ENCODE results near the gene IQSEC3. TPM values are rescaled to one million over a fixed set of nuclear protein-coding genes. Genes with fewer than 3 reads are reported as not detected.

IQSEC3 gene
- total RNA-seq, 1 experiment from 2014 or later, result not detected

- intact Hi-C loops (cut with micrococcal nuclease; ENCODE audit: unreplicated experiment), result no loop called here
- no peak for ATAC-seq
- no TSS peak for BruUV-seq (replicated peaks)
Observed at GRCh38 chr12:171743-172676, 105.4 kb downstream of the IQSEC3 start.

GRCh38 chr12:172732-173161 lies 106.2 kb downstream of the IQSEC3 start:
- H3K27me3 ChIP-seq (ENCODE audit: control insufficient read depth, insufficient read depth, low read length), result no peaks in the 10 kb centered on the region
- TF ChIP-seq CTCF (IDR thresholded peaks at IDR 0.05) (no peak), TCF7L2 (IDR thresholded peaks at IDR 0.05; ENCODE audit: low read depth, low read length) (no peak), REST (IDR thresholded peaks at IDR 0.05; ENCODE audit: insufficient read depth in 1 of 2, low read depth in 2 of 2, low read length in 1 of 2) (no peak), POLR2AphosphoS5 (IDR thresholded peaks at IDR 0.05; ENCODE audit: low read depth, low read length) (no peak)

More at GRCh38 chr12:171743-172676, 105.4 kb downstream of the IQSEC3 start:
- H3K36me3 ChIP-seq (ENCODE audit: control insufficient read depth, insufficient read depth, low read length), result no peaks in the 10 kb centered on the region
- POLR2A ChIA-PET, result no interaction called here
- in situ Hi-C loops (cut with HindIII; ENCODE audit: low pct_unique_long_range_greater_than_20kb, low sequenced_read_pairs), result no loop called here
- no peak for DNase-seq (ENCODE audit: low read depth, low spot score)
- H3K27ac ChIP-seq (ENCODE audit: low read length), result no peak overlapping the region
- H3K27me3 ChIP-seq (ENCODE audit: control insufficient read depth, insufficient read depth, low read length), result no peaks in the 10 kb centered on the region
- CTCF ChIA-PET, result no interaction called here
- no peaks in the 10 kb centered on the region for H3K9me3 ChIP-seq (ENCODE audit: control insufficient read depth, insufficient read depth, low read depth, low read length)
- TF ChIP-seq REST (IDR thresholded peaks at IDR 0.05; ENCODE audit: insufficient read depth in 1 of 2, low read depth in 2 of 2, low read length in 1 of 2), result no peak
- TF ChIP-seq TCF7L2 (IDR thresholded peaks at IDR 0.05; ENCODE audit: low read depth, low read length), result no peak
- TF ChIP-seq POLR2AphosphoS5 (IDR thresholded peaks at IDR 0.05; ENCODE audit: low read depth, low read length), result no peak
- no peak for TF ChIP-seq CTCF (IDR thresholded peaks at IDR 0.05)
- no peak for TF ChIP-seq SIN3A (IDR thresholded peaks at IDR 0.05; ENCODE audit: borderline replicate concordance, insufficient read depth, low read depth, low read length)
- H3K4me3 ChIP-seq (ENCODE audit: low read depth in 2 of 2, low read length in 2 of 2), result no peak overlapping the region
- peaks cover 3% of the 10 kb centered on the region; the same call in 1 of the 2 replicates for H3K4me1 ChIP-seq (ENCODE audit: control insufficient read depth, insufficient read depth, low read length)

More at GRCh38 chr12:172732-173161, 106.2 kb downstream of the IQSEC3 start:
- H3K27ac ChIP-seq (ENCODE audit: low read length), result no peak overlapping the region
- intact Hi-C loops (cut with micrococcal nuclease; ENCODE audit: unreplicated experiment), result no loop called here
- no TSS peak for BruUV-seq (replicated peaks)
- DNase-seq (ENCODE audit: low read depth, low spot score) (no peak), ATAC-seq (no peak)
- H3K36me3 ChIP-seq (ENCODE audit: control insufficient read depth, insufficient read depth, low read length), result no peaks in the 10 kb centered on the region
- H3K9me3 ChIP-seq (ENCODE audit: control insufficient read depth, insufficient read depth, low read depth, low read length), result no peaks in the 10 kb centered on the region
- no peak overlapping the region for H3K4me3 ChIP-seq (ENCODE audit: low read depth in 2 of 2, low read length in 2 of 2)
- ChIA-PET CTCF (no interaction called here), POLR2A (no interaction called here)
- in situ Hi-C loops (cut with HindIII; ENCODE audit: low pct_unique_long_range_greater_than_20kb, low sequenced_read_pairs), result no loop called here
- H3K4me1 ChIP-seq (ENCODE audit: control insufficient read depth, insufficient read depth, low read length), result peaks cover 3% of the 10 kb centered on the region; the same call in 1 of the 2 replicates
